NCI-H187 (cell line): ENCODE results near the gene NAPG.
"Not testable (repeated sequence)": the region's sequence is repeated elsewhere in the genome, so short reads cannot be mapped to it uniquely, and the experiment has no call there.

Experiments
- DNase-seq, 2 experiments: peaks; one replicate each; lab custom pipeline; 2025; lab: John Stamatoyannopoulos, UW

Gene NAPG

GRCh38 chr18:10579079-10579867 is 53.4 kb downstream of the NAPG start:
- DNase-seq, result no peak

GRCh38 chr18:10580215-10580614 is 54.4 kb downstream of the NAPG start:
- no peak for DNase-seq

- DNase-seq, result no peak
Observed at GRCh38 chr18:10585260-10585659, 59.4 kb downstream of the NAPG start.

- no peak for DNase-seq
Observed at GRCh38 chr18:10588975-10589374, 63.1 kb downstream of the NAPG start.

- DNase-seq, result no peak
Observed at GRCh38 chr18:10590412-10590811, 64.6 kb downstream of the NAPG start.

GRCh38 chr18:10591896-10592295 is 66.1 kb downstream of the NAPG start:
- no peak for DNase-seq

GRCh38 chr18:10593366-10594022 is 67.7 kb downstream of the NAPG start:
- DNase-seq, result not testable (repeated sequence)

- DNase-seq, result not testable (repeated sequence)
Observed at GRCh38 chr18:10595917-10596316, 70.1 kb downstream of the NAPG start.

GRCh38 chr18:10597695-10598094 is 71.9 kb downstream of the NAPG start:
- DNase-seq, result not testable (repeated sequence)

GRCh38 chr18:10600701-10601100 is 74.9 kb downstream of the NAPG start:
- DNase-seq, result not testable (repeated sequence)
